T-cell (primary cell): Measurements from ENCODE around the gene TSC22D3. TPM values are rescaled to one million over a fixed set of nuclear protein-coding genes. Genes with fewer than 3 reads are reported as not detected.
A peak's percentile ranks its signal among the peaks of the same experiment; 100 is the strongest.

Experiments
- ATAC-seq, 4 experiments: fragments of 200-7000 bp in 3 of 4; fragments of 150-1000 bp in 1 of 4; cut with Tn5 transposase; replicated peaks in 1 of 4; 1 replicate in 3 of 4; 2 replicates in 1 of 4; pipeline ENCODE4 v1.10.0; 2021; ENCODE audit warnings: moderate library complexity in 3 of 4, mild to moderate bottlenecking in 2 of 4, moderate number of reproducible peaks in 1 of 4
- CTCF ChIA-PET, 2 donors: fragments of 300-600 bp; sonication (Branson Sonifier 250); formaldehyde crosslinking; loops; one replicate each; lab custom pipeline; 2022; ENCODE audit warnings: antibody characterized with exemption in 2 of 2; lab: Charles Lee
- POLR2A ChIA-PET, 2 donors: fragments of 300-600 bp; sonication (Branson Sonifier 250); formaldehyde crosslinking; loops; one replicate each; lab custom pipeline; 2022; ENCODE audit warnings: antibody characterized with exemption in 2 of 2; lab: Charles Lee
- DNase-seq, 35 experiments: peaks; one replicate each; pipeline versions ENCODE4 v3.0.0 to v3.0.0-alpha.2; 2013 to 2023
- H3K27ac ChIP-seq: one replicate; pipeline ENCODE4 v1.5.1; 2013; ENCODE audit warnings: low read length
- H3K27me3 ChIP-seq, 2 experiments: replicated peaks in 1 of 2; 1 replicate in 1 of 2; 2 replicates in 1 of 2; pipeline versions ENCODE4 v1.6.1 to v1.7.0; 2013; ENCODE audit warnings: low read length in 1 of 2, mixed read lengths in 1 of 2; ENCODE audit not compliant: control insufficient read depth in 2 of 2, insufficient read depth in 2 of 2; ENCODE audit errors: extremely low read depth in 1 of 2
- H3K36me3 ChIP-seq, 2 donors: 1 replicate in 1 of 2; 2 replicates in 1 of 2; pipeline versions ENCODE4 v1.6.1 to v1.7.0; 2013; ENCODE audit warnings: low read length in 1 of 2; ENCODE audit not compliant: control insufficient read depth in 2 of 2, insufficient read depth in 1 of 2; ENCODE audit errors: extremely low read depth in 1 of 2
- H3K4me1 ChIP-seq, 2 experiments: 1 replicate in 1 of 2; 2 replicates in 1 of 2; pipeline versions ENCODE4 v1.6.1 to v1.7.0; 2013; ENCODE audit warnings: low read length in 2 of 2, mixed read lengths in 1 of 2; ENCODE audit not compliant: insufficient read depth in 2 of 2, control insufficient read depth in 1 of 2; ENCODE audit errors: extremely low read depth in 1 of 2
- H3K4me3 ChIP-seq, 2 donors: 1 replicate in 1 of 2; 2 replicates in 1 of 2; pipeline versions ENCODE4 v1.5.1 to v1.7.0; 2013; ENCODE audit warnings: mild to moderate bottlenecking in 2 of 2, low read length in 1 of 2, moderate library complexity in 1 of 2; ENCODE audit not compliant: control insufficient read depth in 1 of 2; ENCODE audit errors: extremely low read depth in 1 of 2
- H3K9me3 ChIP-seq: 2 replicates; pipeline ENCODE4 v1.7.0; 2013
- H3K27ac Mint-ChIP-seq, 2 donors: one replicate each; pipeline ENCODE4 v1.8.0; 2020 to 2021; ENCODE audit warnings: mild to moderate bottlenecking in 2 of 2, mixed read lengths in 2 of 2
- H3K27me3 Mint-ChIP-seq, 2 donors: one replicate each; pipeline ENCODE4 v1.8.0; 2021 to 2022; ENCODE audit warnings: mixed read lengths in 2 of 2
- H3K36me3 Mint-ChIP-seq: one replicate; pipeline ENCODE4 v1.8.0; 2021; ENCODE audit warnings: mixed read lengths
- H3K4me1 Mint-ChIP-seq, 3 donors: one replicate each; pipeline ENCODE4 v1.8.0; 2020 to 2022; ENCODE audit warnings: mixed read lengths in 3 of 3, mild to moderate bottlenecking in 1 of 3
- H3K4me3 Mint-ChIP-seq, 3 donors: one replicate each; pipeline ENCODE4 v1.8.0; 2020 to 2022; ENCODE audit warnings: mild to moderate bottlenecking in 3 of 3, mixed read lengths in 3 of 3, moderate library complexity in 3 of 3
- H3K9me3 Mint-ChIP-seq, 3 donors: one replicate each; pipeline ENCODE4 v1.8.0; 2020 to 2022; ENCODE audit warnings: mixed read lengths in 3 of 3
- whole genome bisulfite sequencing: methylation state at CpG from one replicate; pipeline ENCODE4 v1.1.5; 2013; ENCODE audit warnings: missing lambda C conversion rate; ENCODE audit not compliant: insufficient coverage; 5-methylcytosine and 5-hydroxymethylcytosine counted together
- total RNA-seq, 35 experiments: library from RNA in 6 of 35; stranded (reverse) in 6 of 35; fragments of 120-200 nt in 1 of 35; gene quantifications; one replicate each; pipeline versions ENCODE4 v1.2.1 to v1.2.4 and lab custom pipeline; 2013 to 2026

The TSC22D3 gene
- total RNA-seq, 5 donors from 2014 or later (not counting 1 experiment from before 2014, with no cell fraction given) = 202 to 2,593 (median 248) TPM

DNA sequence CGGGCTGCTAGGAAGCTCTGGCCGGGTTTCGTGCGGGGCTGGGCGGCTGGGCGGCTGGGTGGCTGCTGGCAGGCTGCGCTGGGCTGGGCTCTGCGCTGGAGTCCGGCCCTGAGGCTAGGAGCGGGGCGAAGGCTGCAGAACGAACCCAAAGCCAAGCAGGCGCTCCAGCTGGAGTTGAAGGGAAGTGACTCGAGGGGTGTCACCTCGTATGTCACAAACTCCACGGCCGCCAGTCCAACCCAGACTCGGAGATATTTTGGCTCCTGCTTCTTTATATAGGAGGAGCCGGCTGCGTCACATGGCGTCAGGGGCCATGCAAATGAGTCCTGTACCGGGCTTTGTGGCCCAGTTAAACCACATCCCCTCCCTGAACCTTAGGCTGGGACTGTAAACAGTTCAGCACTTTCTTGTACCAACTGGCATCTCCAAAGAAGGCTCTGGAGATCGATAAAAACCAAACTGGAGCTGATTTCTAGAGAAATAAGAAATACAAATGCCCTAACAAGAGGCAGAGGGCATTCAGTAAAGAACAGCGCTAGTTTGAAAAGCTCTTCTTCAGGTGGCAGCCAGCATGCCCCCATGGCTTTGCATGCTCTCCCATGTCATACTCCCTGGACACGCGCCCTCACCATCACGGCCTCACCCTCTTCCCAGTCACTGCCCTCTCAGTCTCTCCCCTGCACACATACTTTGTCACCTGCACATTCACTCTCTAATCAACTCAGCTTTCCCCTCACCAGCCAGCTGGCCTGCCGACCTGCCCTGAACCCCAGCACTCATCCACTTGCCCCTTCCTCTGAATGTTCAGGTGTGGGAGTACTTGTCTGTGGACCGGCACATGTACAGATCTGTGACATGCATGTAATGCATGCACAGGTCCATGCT, 58.5 kb downstream of the TSC22D3 start:
- ChIA-PET CTCF (interaction anchor here (0.6 to 5.6 kb wide), 15 partner anchors 8 to 60 kb away, joined by 3 to 99 read pairs (median 3); partner anchors contain the start of genes NCBP2L (in 1 of the 2) and TSC22D3 (in 1 of the 2)), POLR2A (interaction anchor here (0.6 to 11.8 kb wide), 14 partner anchors 10 to 128 kb away, joined by 3 to 572 read pairs (median 6); partner anchors contain the start of genes NCBP2L (in 1 of the 2), PRPS1 (in 1 of the 2) and TSC22D3 (in 1 of the 2))
- DNase-seq (peak; percentile 77 to 94 (median 89)), ATAC-seq (peak; percentile 71 to 87 (median 84))
- Histone ChIP-seq H3K9me3 (no peaks in the 10 kb centered on the region), H3K27ac (peak overlapping the region; percentile 99), H3K4me1 (peaks cover 11 to 51% of the 10 kb centered on the region in 2 experiments), H3K4me3 (peak overlapping the region; percentile 88 to 94), H3K27me3 (no peaks in the 10 kb centered on the region), H3K36me3 (peaks cover 6 to 35% of the 10 kb centered on the region in 2 donors)
- peaks cover 0 to 8% of the 10 kb centered on the region in 2 donors for H3K27me3 Mint-ChIP-seq
- H3K9me3 Mint-ChIP-seq = no peaks in the 10 kb centered on the region
- peaks cover 31% of the 10 kb centered on the region for H3K36me3 Mint-ChIP-seq
- 0% methylated on average over 8 of the region's 29 CpGs for WGBS
- H3K4me3 Mint-ChIP-seq = peak overlapping the region; percentile 89 to 96 (median 95)
- H3K4me1 Mint-ChIP-seq = peaks cover 49 to 59% (median 58%) of the 10 kb centered on the region in 3 donors
- peak overlapping the region; percentile 94 to 100 for H3K27ac Mint-ChIP-seq

DNA sequence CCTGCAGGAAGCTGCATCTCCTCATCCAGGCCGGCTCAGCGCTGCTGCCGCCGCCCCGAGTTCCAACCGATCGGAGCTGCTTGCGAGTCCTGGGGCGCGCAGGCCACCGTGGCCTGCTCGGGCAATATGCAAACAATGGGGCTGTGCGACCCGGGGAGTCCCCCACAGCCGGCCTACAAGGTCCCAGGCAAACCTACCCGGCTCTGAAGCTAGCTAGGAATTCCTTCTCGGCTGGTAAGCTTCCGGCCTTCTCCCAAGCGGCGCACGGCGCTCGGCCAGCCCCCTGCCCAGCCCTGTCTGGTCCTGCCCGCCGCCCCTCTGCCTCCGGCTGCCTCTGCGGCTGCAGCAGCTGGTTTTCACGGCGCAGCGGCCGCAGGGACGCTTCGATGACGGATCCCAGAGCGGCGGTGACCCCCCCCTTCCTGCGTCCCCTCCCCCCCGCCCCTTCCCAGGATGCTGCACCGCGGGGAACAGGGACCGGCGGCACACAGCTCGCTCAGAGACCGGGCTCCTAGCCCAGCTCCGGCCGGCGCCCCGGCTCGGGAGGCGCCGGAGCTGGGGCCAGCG, 59.4 kb downstream of the TSC22D3 start:
- Histone ChIP-seq H3K36me3 (peaks cover 6 to 35% of the 10 kb centered on the region in 2 donors), H3K27ac (peak overlapping the region; percentile 99), H3K4me3 (peak overlapping the region; percentile 88 to 94), H3K27me3 (no peaks in the 10 kb centered on the region), H3K9me3 (no peaks in the 10 kb centered on the region), H3K4me1 (peaks cover 15 to 59% of the 10 kb centered on the region in 2 experiments)
- H3K27me3 Mint-ChIP-seq = peaks cover 0 to 8% of the 10 kb centered on the region in 2 donors
- peaks cover 31% of the 10 kb centered on the region for H3K36me3 Mint-ChIP-seq
- H3K9me3 Mint-ChIP-seq = no peaks in the 10 kb centered on the region
- 0% methylated on average over 36 of the region's 52 CpGs for WGBS
- peaks cover 57 to 63% (median 62%) of the 10 kb centered on the region in 3 donors for H3K4me1 Mint-ChIP-seq
- peak overlapping the region; percentile 89 to 96 (median 95) for H3K4me3 Mint-ChIP-seq
- CTCF ChIA-PET = interaction anchor here (0.5 to 5.6 kb wide), 8 partner anchors 25 to 840 kb away, joined by 3 to 99 read pairs (median 8); partner anchors contain the start of genes NCBP2L (in 1 of the 2) and TSC22D3 (in 1 of the 2)
- ATAC-seq = peak in 1 of 4 experiments; percentile 4
- DNase-seq = peak in 15 of 35 experiments; percentile 0 to 38 (median 10)
- POLR2A ChIA-PET = interaction anchor here (0.6 to 11.8 kb wide), 9 partner anchors 14 to 88 kb away, joined by 4 to 572 read pairs (median 18); partner anchors contain the start of genes TSC22D3 (in 2 of the 2), NCBP2L (in 1 of the 2) and PRPS1 (in 1 of the 2)
- peak overlapping the region; percentile 98 to 100 for H3K27ac Mint-ChIP-seq

DNA sequence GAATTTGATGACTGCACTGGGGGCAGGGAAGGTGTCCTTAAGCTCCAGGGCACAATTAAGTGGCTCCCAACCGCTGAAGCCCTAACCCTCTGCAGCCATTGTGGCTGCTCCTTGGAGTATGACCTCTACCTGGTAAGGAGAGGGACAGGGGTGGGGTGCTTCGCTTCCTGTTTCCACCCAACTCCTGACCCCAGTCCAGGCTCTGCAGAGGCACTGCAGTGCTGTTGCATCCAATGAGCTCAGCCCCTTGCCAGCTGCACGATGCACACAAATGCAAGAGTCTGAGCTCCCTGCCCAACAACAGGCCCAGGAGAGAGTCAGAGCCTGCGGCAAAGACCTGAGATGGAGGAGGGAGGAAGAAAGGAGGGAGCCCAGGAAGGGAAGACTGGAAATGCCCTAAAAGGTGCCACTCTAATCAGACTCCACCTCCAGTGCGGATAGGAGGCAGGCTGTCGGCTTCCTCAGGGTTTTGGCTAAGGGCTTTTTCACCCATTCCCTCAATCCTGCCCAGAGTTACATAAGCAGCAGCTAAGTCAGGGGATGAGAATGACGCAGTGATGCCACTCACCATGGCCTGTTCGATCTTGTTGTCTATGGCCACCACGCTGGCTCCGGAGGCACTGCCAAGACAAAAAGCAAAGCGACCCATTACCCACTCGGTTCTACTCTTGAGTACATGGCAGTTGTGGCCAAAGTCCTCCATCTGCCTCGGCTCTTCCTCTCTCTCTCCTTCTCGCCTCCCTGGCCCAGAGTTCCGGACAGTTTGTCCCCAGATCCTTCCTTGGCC, 60.1 kb downstream of the TSC22D3 start:
- 2% methylated on average over 6 of the region's 15 CpGs for WGBS
- H3K36me3 Mint-ChIP-seq = peaks cover 31% of the 10 kb centered on the region
- Histone ChIP-seq H3K36me3 (peaks cover 6 to 35% of the 10 kb centered on the region in 2 donors), H3K4me3 (peak overlapping the region; percentile 88 to 94), H3K27ac (peak overlapping the region; percentile 99), H3K4me1 (peaks cover 17 to 65% of the 10 kb centered on the region in 2 experiments), H3K27me3 (no peaks in the 10 kb centered on the region), H3K9me3 (no peaks in the 10 kb centered on the region)
- no peaks in the 10 kb centered on the region for H3K9me3 Mint-ChIP-seq
- no peak for ATAC-seq
- ChIA-PET CTCF (interaction anchor here (0.5 to 5.6 kb wide), 5 partner anchors 39 to 839 kb away, joined by 4 to 99 read pairs (median 7); partner anchors contain the start of genes NCBP2L (in 1 of the 2) and TSC22D3 (in 1 of the 2)), POLR2A (interaction anchor here (1.0 to 11.8 kb wide), 7 partner anchors 26 to 87 kb away, joined by 4 to 572 read pairs (median 18); partner anchors contain the start of genes TSC22D3 (in 2 of the 2), NCBP2L (in 1 of the 2) and PRPS1 (in 1 of the 2))
- peaks cover 64 to 70% (median 69%) of the 10 kb centered on the region in 3 donors for H3K4me1 Mint-ChIP-seq
- H3K4me3 Mint-ChIP-seq = peak overlapping the region; percentile 89 to 96 (median 95)
- DNase-seq = peak in 12 of 35 experiments; percentile 0 to 29 (median 10)
- H3K27ac Mint-ChIP-seq = peak overlapping the region; percentile 98 to 100
- H3K27me3 Mint-ChIP-seq = peaks cover 0 to 8% of the 10 kb centered on the region in 2 donors

DNA sequence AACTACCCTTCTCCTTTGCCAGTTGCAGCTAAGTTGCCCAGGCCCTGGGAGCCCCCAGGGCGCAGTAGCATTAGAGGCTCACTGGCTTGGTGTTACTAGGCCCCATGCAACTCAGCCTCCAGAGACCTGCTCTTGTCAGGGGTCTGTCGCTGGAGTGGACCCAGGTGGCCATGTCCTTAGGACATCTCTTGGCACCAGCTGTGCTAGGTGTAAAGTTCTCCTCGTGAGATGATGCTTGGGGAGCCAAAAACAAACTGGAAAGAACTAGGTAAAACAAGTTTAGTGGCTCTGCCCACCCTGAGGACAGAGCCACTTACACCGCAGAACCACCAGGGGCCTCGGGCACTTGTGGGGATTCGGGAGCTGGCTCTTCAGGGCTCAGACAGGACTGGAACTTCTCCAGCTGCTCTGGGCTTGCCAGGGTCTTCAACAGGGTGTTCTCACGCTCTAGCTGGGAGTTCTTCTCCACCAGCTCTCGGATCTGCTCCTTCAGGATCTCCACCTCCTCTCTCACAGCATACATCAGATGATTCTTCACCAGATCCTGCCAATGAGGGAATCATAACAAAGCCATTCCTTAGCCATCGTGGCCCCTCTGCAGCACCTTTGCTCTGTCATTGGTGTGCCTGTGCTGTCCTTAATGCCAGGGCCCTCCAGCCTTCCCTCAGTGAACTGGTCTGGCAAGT, 61.2 kb downstream of the TSC22D3 start:
- Mint-ChIP-seq H3K9me3 (no peaks in the 10 kb centered on the region), H3K4me1 (peaks cover 73 to 79% (median 74%) of the 10 kb centered on the region in 3 donors), H3K27me3 (peaks cover 0 to 6% of the 10 kb centered on the region in 2 donors), H3K27ac (peak overlapping the region; percentile 98 to 100), H3K36me3 (peaks cover 31% of the 10 kb centered on the region), H3K4me3 (peak overlapping the region; percentile 89 to 96 (median 95))
- Histone ChIP-seq H3K9me3 (no peaks in the 10 kb centered on the region), H3K27me3 (no peaks in the 10 kb centered on the region), H3K36me3 (peaks cover 4 to 35% of the 10 kb centered on the region in 2 donors), H3K4me1 (peaks cover 20 to 69% of the 10 kb centered on the region in 2 experiments), H3K27ac (peak overlapping the region; percentile 99), H3K4me3 (peak overlapping the region; percentile 88 to 94)
- 100% methylated on average over 3 of the region's 9 CpGs for WGBS
- CTCF ChIA-PET = interaction anchor here (0.8 to 5.6 kb wide), 4 partner anchors 38 to 42 kb away, joined by 4 to 99 read pairs (median 33); no protein-coding TSS in a partner anchor
- DNase-seq (peak in 19 of 35 experiments; percentile 11 to 53 (median 30)), ATAC-seq (no peak)
- POLR2A ChIA-PET = interaction anchor here (0.5 to 11.8 kb wide), 4 partner anchors 39 to 333 kb away, joined by 3 to 572 read pairs (median 136); partner anchors contain the start of gene PRPS1 (in 1 of the 2)
